RWPE2 (cell line): ENCODE data around the gene CXADR.
"Not testable (repeated sequence)": the region's sequence is repeated elsewhere in the genome, so short reads cannot be mapped to it uniquely, and the experiment has no call there.

Source experiments
- ATAC-seq: fragments of 200-7000 bp; cut with Tn5 transposase; 3 replicates; pipeline ENCODE4 v1.9.1; 2021; ENCODE audit warnings: low read depth
- DNase-seq: peaks from one replicate; pipeline ENCODE4 v3.0.0-alpha.2; 2020; ENCODE audit warnings: low spot score
- H3K27ac ChIP-seq: fragments of 450-650 bp; 2 replicates; pipeline ENCODE4 v1.5.1; 2017; ENCODE audit warnings: mild to moderate bottlenecking; ENCODE audit not compliant: poor library complexity, severe bottlenecking
- H3K27me3 ChIP-seq: fragments of 250-450 bp; sonication (Bioruptor Pico); 2 replicates; pipeline ENCODE4 v1.5.1; 2021; ENCODE audit warnings: mild to moderate bottlenecking, moderate library complexity; ENCODE audit not compliant: insufficient read depth, poor library complexity, severe bottlenecking
- H3K36me3 ChIP-seq: fragments of 250-450 bp; sonication (Bioruptor Pico); 2 replicates; pipeline ENCODE4 v1.5.1; 2020; ENCODE audit warnings: low read depth, mild to moderate bottlenecking, moderate library complexity
- H3K4me1 ChIP-seq: fragments of 250-450 bp; sonication (Bioruptor Pico); 2 replicates; pipeline ENCODE4 v1.5.1; 2021; ENCODE audit warnings: mild to moderate bottlenecking, moderate library complexity; ENCODE audit not compliant: insufficient read depth, poor library complexity, severe bottlenecking
- H3K4me3 ChIP-seq: fragments of 250-450 bp; sonication (Bioruptor Pico); 2 replicates; pipeline ENCODE4 v1.5.1; 2021; ENCODE audit warnings: mild to moderate bottlenecking, moderate library complexity; ENCODE audit not compliant: severe bottlenecking
- H3K9me3 ChIP-seq: fragments of 250-450 bp; sonication (Bioruptor Pico); 2 replicates; pipeline ENCODE4 v1.5.1; 2021; ENCODE audit warnings: mild to moderate bottlenecking, moderate library complexity; ENCODE audit not compliant: severe bottlenecking
- CTCF ChIP-seq: fragments of 450-650 bp; IDR thresholded peaks from one replicate; pipeline ENCODE4 v1.5.1; 2017; ENCODE audit warnings: mild to moderate bottlenecking, moderate library complexity; ENCODE audit not compliant: poor library complexity, severe bottlenecking

The CXADR gene

DNA sequence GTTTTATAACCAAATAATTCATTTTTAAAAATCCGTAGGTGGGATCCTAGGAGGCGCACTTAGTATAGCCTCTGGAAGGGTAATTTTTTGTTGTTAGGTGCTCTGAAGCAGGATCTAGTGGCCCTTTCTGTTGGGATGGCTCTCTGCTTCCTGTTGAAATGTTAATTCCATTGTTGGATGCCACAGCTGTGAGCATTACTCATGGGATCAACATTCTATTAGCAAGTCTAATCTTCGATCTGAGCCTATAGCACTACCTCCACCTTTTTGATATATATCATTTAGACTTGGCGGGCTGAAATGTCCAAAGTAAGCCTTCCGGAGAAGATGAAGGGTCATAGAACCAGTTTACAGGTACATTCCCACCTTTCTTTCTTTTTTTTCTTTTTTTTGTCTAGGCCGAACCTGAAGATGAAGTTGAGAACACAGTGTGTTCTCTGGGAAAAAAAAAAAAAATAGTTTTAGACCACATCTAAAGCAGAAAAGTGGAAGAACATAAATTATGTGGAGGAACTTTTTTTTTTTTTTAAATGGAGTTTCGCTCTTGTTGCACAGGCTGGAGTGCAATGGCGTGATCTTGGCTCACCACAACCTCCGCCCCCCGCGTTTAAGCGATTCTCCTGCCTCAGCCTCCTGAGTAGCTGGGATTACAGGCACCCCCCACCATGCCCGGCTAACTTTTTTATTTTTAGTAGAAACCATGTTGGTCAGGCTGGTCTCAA is 1.4 kb downstream of the CXADR start:
- ATAC-seq (peak; percentile 67), DNase-seq (no peak)
- Histone ChIP-seq H3K27me3 (no peaks in the 10 kb centered on the region), H3K36me3 (no peaks in the 10 kb centered on the region), H3K9me3 (no peaks in the 10 kb centered on the region), H3K4me1 (peaks cover 10% of the 10 kb centered on the region), H3K4me3 (peak overlapping the region; percentile 56), H3K27ac (peak overlapping the region; percentile 5)
- TF ChIP-seq CTCF, result no peak

DNA sequence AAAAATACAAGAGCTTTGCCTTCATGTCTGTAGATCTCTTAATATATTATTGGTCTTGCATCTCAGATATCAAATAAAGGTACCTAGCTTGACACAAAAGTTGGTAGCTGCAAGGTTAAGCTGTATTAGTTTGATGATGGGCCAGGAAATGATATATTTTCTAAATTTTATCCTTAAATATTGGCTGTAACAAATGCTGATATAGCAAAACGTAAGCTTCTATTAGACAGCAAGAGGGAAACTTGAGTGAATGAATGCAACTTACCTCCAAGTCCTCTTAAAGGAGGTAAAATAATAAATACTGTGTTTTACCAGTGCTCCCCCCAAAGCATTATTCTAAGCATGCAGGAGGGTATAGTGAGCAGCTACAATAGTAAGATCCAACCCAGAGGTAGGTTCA is 4.2 kb downstream of the CXADR start:
- not testable (repeated sequence) for H3K27ac ChIP-seq, DNase-seq, ATAC-seq, H3K9me3 ChIP-seq, H3K36me3 ChIP-seq, H3K4me1 ChIP-seq, H3K4me3 ChIP-seq, H3K27me3 ChIP-seq

DNA sequence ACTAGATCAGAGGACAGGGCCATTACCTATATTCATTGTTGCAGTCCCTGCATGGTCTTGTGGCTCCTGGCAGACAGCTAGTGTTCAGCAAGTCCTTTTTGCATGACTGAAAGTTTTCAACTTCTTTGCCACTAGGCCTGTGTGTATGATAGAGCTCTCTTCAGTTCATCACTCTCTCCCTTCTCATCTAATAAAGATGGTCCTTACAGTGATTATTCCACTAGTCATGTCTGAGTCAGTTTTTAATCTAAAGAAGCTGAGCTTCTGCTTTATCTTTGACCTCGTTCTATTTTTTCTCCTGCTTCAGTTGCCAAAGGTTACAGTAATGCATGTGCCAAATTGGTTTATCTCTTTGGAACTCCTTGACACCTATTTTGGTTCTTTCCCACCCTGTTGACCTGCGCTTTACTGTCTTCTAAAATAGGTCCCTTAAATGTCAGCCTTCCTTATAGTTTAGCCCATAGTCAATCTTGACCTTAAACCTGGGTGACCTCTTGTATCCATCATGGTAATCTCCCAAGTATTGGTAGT is 6.4 kb downstream of the CXADR start:
- Histone ChIP-seq H3K27ac (no peak overlapping the region), H3K4me3 (no peak overlapping the region), H3K27me3 (no peaks in the 10 kb centered on the region), H3K36me3 (no peaks in the 10 kb centered on the region), H3K9me3 (no peaks in the 10 kb centered on the region), H3K4me1 (peaks cover 11% of the 10 kb centered on the region)
- ATAC-seq, result no peak
- no peak for TF ChIP-seq CTCF
- no peak for DNase-seq

DNA sequence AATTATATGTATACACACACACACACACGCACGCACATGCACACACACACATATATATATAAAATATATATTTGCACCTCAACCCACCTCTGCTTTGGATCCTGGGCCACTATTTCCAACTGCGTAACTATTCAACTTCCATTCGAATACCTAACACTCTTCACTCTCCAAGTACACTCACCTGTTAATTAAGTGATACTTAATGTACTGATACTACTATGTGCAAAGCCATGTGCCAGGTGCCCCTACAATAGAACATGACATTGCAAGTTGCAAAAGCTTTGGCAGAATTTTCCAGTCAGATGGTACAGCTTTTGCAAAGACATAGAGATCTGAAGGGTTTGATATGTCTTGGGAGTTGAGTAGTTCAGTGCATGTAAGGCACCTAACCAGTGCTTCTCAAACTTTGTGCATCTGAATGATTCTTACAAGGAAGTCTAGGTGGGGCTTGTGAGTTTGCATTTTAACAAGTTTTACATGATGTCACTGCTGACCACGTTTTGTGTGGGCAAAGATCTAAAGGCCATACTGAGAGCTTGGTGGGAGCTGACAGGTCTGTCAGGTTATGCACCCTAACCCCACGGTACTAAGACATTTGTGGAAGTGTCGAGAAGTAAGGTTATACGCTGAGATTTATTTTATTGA is 7.2 kb downstream of the CXADR start:
- peaks cover 10% of the 10 kb centered on the region for H3K4me1 ChIP-seq
- no peak for DNase-seq
- ATAC-seq, result no peak
- no peak for TF ChIP-seq CTCF
- H3K27me3 ChIP-seq, result no peaks in the 10 kb centered on the region
- no peaks in the 10 kb centered on the region for H3K9me3 ChIP-seq
- H3K36me3 ChIP-seq, result no peaks in the 10 kb centered on the region
- no peak overlapping the region for H3K4me3 ChIP-seq
- H3K27ac ChIP-seq, result no peak overlapping the region

DNA sequence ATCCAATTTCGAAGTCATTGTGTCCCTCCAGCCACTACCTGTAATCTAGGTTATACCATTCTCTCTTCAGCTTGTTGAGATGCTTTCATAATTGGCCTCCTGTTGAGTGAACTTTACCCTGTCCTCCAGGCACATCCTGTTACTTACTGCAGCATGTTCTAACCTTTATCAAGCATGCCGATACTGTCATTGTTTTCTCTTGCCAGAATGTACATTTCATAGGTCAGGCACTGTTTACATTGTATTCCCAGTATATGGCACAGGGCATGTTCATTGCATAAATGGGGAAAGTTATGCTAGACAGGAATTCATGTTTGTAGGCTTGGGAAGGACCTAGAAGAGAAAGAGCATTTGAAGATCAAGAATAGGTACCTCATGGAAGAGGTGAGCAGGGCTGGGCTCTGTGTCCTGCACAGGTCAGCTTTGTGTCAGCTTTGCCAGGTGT is 10.2 kb downstream of the CXADR start:
- peaks cover 17% of the 10 kb centered on the region for H3K4me1 ChIP-seq
- H3K27ac ChIP-seq, result no peak overlapping the region
- ATAC-seq (peak; percentile 50; the same call in 1 of the 3 replicates), DNase-seq (no peak)
- H3K36me3 ChIP-seq, result no peaks in the 10 kb centered on the region
- TF ChIP-seq CTCF, result no peak
- H3K4me3 ChIP-seq, result no peak overlapping the region
- H3K9me3 ChIP-seq, result no peaks in the 10 kb centered on the region
- H3K27me3 ChIP-seq, result no peaks in the 10 kb centered on the region

DNA sequence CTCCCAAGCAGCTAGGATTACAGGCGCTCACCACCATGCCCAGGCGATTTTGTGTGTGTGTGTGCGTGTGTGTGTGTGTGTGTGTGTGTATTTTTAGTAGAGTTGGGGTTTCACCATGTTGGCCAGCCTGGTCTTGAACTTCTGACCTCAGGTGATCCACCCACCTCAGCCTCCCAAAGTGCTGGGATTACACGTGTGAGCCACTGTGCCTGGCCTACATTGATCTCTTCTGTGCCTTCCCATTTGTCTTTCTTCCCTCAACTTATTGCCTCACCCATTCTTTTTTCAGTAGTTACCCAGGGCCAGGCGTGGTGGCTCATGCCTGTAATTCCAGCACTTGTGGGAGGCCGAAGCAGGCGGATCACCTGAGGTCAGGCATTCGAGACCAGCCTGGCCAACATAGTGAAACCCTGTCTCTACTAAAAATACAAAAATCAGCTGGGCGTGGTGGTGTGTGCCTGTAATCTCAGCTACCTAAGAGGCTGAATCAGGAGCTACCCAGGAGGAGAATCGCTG is 11.2 kb downstream of the CXADR start:
- H3K4me3 ChIP-seq, H3K9me3 ChIP-seq, H3K36me3 ChIP-seq, H3K27ac ChIP-seq, ATAC-seq, DNase-seq, H3K27me3 ChIP-seq: not testable (repeated sequence)
- H3K4me1 ChIP-seq, result peaks cover 17% of the 10 kb centered on the region
